ENCODE measurements around the gene ZNF789.
"Not testable (repeated sequence)": the region's sequence is repeated elsewhere in the genome, so short reads cannot be mapped to it uniquely, and the experiment has no call there.

The ZNF789 gene

DNA sequence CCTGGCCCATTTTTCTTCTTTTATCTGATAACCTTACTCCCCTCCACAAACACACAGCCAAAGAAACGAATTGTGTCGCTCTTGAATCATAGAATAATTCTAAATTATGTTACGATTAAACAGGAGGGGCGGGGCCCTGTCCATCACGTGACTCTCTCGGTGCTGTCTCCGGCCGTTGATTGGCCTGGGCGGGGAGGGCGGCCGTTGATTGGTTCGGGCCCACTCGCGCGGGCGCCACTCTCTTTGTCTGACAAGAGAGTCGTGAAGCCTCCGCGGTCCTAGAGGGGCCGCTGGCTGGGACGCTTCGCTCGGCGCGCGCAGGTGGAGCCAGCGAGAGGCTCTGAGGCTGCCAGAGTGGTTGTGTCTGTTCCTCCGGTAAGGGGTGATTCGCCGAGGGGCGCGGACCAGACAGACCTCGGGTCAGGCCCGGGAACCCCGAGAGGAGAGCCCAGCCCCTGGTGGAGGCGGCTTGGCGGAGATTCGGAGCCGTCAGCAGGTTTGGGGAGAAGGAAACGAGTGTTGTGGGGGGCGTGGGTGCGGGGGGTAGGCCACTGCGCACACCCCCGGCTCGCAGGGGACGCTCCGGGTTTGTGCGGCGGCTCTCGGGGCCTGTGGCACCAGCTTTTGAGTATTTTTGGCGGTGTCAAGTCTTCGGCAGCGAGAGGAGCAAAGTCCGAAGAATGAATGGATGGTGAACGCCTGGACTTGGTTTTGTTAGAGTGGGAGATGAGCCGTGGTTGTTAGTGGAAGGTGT lies at the start of gene ZNF789:
Gene ZNF789, plus strand, starts transcription at position 330 of the 754 bp plus-strand sequence. CDS start 3,567 bp downstream, outside the sequence.
- peak; percentile 93 to 97 for DNase-seq

DNA sequence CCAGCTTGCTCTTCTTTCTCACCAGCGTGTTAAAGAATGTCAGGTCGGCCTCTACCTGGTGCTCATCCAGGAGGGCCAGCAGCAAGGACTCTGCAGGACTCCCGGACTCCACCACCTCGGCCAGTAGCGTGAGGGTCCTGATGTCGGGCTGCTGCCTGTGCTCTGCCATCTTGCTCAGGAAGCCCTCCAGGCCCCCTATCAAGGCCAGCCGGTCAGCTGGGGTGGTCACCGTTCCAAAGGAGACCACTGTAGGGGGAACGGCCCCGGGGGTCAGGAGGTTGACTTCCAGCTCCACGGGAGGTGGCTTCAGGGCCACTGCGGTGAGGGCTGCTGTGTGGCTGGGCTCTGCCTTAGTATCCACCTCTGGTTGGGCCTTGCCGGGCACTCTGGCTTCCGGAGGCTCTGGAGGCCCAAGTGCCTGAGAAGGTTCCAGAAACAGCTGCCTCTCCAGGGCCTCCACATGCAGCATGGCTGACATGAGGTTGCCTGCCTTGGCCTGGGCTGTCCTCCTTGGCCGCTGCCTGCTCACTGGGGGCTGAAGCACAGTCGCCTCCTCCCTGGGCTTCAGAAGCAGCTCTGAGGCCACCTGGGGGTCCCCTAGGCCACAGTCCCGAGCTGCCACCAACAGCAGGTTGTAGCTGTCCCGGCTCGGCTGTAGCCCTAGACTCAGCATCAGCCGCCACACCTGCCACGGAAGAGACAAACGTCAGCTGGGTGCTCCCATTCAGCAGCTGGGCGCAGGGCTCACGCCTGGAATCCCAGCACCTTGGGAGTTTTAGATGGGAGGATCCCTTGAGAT lies 47.6 kb upstream of the ZNF789 start:
- DNase-seq, result no peak

DNA sequence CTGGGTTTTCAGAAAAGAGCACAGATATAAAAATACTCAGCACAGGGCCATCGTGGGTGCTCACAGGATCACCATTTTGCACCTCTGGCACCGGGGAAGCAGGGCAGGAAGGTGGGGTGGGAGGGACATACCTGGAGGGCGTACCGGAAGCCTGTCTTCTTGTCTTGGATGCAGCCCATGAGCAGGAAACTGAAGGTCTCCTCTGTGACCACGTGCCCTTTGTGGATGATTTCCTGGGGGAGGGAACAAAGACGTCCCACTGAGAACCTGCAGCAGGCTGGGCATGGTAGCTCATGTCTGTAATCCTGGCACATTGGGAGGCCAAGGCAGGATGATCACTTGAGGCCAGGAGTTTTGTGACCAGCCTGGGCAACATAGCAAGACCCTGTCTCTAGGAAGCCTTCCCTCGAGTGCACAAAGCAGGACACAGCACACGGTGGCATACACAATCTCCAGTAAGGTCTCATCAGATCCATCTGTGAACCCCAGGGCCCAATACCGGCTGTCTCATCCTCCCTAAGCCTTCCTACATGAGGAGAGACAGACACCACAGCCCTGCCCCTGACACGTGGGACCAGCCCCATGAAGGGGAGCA lies 43.6 kb upstream of the ZNF789 start:
- no peak for DNase-seq

DNA sequence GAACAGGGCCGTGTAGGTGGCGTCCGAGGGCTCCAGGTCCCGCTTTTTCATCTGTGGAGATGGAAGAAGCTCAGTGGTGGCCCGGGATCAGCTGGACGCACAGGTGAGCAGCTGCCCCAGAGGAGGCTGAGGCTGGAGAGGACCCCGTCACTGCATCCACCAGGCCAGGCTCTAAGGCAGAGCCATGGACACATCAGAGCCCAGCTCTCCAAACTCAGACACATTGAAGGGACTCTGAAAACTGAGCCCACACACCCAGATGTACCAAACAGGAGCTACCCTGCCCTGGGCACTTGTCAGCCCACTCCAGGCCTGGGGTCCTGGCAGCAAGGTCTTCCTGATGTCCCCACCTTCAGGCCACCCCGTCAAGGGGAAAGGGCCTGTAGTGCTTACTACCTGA lies 42.9 kb upstream of the ZNF789 start:
- no peak for DNase-seq

DNA sequence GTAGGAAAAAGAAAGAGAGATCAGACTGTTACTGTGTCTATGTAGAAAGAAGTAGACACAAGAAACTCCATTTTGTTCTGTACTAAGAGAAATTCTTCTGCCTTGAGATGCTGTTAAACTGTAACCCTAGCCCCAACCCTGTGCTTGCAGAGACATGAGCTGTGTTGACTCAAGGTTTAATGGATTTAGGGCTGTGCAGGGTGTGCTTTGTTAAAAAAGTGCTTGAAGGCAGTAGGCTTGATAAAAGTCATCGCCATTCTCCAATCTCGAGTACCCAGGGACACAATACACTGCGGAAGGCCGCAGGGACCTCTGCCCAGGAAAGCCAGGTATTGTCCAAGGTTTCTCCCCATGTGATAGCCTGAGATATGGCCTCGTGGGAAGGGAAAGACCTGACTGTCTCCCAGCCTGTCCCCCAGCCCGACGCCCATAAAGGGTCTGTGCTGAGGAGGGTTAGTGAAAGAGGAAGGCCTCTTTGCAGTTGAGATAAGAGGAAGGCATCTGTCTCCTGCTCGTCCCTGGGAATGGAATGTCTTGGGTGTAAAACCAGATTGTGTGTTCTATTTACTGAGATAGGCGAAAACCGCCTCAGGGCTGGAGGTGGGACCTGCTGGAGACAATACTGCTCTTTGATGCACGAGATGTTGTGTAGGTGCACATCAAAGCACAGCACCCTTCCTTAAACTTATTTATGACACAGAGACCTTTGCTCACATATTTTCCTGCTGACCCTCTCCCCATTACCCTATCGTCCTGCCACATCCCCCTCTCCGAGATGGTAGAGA lies 40.7 kb upstream of the ZNF789 start:
- not testable (repeated sequence) for DNase-seq

DNA sequence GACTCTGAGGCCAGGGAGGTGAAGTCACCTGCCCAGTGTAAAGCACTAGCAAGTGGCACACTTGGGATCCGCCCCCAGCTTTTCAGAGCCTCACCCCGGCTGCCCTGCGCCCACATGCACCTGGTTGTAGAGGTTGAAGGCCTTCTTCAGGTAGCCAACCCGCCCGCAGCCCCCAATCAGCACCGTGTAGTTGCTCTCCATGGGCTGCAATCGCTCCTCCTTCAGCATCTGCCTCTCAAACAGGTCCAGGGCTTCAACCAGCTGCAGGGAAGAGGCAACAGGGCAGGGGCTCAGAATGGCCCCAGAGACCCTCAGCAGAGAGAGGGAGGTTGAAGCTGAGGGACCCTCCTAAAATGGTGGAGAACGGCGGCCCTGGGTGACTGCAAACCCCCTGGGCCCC lies 39.5 kb upstream of the ZNF789 start:
- DNase-seq, result no peak

DNA sequence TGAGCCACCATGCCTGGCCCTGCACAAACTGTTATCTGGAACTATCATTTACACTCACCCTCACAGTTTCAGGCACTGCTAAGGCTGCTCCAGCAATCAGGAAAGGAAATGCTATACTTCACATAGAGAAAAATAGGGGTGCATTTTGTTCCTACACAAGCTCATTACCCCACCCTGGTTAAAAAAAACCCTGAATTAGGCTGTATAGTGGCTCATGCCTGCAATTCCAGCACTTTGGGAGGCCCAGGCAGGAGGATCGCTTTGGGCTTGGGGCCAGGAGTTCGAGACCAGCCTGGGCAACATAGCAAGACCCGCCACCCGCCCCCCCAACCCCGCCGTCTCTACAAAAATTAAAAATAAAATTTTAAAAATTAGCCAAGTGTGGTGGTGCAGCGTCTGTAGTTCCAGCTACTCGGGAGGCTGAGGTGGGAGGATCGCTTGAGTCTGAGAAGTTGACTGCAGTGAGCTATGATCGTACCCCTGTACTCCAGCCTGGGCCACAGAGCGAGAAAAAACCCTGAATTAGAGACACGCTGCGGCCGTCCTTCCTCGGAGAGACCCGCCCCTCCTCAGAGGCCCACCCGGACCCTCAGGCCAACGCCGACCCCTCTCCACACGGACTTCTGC lies 34.6 kb upstream of the ZNF789 start:
- peak in 1 of 2 donors; percentile 1 for DNase-seq

DNA sequence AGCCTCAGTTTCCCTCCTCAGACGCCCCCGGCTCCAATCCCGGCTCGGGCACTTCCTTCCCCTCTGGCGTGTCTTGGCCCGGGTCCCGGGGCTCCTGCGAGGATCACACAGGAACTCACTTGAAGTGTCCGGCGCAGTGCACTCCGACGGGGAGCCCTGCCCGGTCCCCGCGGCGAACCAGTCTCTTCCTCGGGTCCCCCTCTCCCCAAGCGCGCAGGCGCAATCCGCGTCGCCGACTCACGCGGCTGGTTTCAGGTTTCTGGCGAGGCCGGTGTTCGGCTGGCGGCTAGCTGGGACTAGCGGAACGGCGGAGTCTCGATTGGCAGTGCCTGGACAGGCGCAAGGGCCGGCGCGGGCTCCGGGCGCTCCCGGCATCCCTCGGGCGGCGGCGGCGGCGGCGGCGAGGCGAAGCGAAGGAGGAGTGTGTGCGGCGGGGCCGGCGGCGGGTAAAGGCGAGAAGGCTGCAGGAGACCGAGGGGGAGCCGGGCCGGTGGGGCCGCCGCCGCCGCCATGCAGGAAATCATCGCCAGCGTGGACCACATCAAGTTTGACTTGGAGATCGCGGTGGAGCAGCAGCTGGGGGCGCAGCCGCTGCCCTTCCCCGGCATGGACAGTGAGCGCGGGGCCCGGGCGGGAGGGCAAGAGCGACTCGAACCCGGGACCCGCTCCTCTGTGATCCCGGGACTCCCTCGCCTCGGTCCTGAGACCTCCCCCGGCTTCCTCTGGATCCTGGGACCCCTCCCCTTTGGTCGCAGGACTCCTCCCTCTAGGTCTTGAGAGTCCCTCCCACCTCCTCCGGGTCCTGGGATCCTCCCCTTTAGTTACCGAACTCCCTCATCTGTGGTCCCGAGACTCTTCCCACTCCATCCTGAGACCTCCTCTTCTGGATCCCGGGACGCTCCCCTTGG lies 33.9 kb upstream of the ZNF789 start, which contains the start of the genes CPSF4 and PTCD1:
Gene CPSF4, plus strand, starts transcription at position 371 of the 908 bp plus-strand sequence. Its CDS starts 140 bp downstream, at position 511.
Gene PTCD1, minus strand, starts transcription at position 226 of the 908 bp plus-strand sequence. CDS start 3,556 bp downstream, outside the sequence.
- DNase-seq, result peak; percentile 94 to 96

DNA sequence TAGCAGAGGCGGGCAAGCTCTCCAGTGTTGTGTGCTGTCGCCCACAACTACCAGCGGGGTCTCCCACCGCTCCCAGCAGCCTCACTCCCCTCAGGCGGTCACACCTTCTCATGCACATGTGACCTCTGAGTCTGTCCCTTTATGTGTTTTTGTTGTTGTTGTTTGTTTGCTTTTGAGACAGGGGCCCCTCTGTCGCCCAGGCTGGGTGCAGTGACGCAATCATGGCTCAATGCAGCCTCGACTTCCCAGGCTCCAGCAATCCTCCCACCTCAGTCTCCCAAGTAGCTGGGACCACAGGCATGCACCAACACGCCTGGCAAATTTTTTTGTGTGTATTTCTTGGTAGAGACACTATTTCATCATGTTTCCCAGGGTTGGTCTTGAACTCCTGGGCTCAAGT lies 32.5 kb upstream of the ZNF789 start:
- DNase-seq, result no peak

DNA sequence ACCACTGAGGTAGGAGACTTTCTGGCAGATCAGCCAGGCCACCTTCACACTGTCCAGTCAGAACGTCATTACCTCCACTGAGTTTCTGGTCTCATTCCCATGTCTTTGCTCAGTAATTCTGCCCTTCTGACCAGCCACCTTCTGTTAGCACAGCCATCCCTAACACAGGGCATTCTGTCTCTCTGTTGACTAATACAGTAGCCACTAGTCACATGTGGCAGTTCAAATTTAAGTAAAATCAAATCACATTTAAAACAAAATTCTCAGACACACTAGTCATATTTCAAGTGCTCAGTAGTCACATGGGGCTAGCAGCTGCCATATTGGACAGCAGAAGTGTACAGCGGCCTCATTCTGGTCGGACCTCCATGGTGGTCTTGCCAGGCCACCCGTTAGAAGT lies 26.6 kb upstream of the ZNF789 start:
- DNase-seq, result no peak

DNA sequence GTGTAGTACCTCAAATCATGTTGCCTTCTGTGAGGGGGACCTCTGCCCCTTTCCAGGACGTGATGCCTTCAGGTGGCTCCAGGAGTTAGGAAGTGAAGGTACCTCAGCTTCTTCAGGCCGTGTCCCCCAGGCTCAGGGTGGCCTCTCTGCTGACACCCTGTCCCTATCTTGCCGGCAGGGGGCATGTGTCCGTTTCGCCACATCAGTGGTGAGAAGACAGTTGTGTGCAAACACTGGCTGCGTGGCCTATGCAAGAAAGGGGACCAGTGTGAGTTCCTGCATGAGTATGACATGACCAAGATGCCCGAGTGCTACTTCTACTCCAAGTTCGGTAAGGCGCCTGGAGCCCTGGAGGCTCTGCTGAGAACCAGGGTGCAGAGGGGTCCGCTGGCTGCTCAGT lies 24.7 kb upstream of the ZNF789 start:
- no peak for DNase-seq

DNA sequence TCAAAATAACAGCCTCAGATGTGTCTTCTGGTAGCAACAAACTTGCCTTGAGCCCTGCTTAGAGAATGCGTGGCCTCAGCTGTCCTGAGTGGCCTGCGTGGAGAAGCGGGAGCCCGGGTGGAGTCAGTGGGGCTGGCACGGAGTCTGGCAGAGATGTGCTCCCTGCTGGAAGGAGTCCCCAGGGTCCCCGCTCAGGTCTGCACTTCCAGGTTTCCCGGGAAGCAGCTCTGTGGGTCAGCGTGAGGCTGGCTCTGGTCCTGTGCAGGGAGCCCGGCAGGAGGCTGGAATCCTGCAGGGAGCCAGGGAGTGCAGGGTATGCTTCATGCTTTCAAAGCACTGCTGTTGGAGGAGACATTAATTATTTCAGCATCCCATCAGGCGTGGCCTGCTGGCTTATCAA lies 23.8 kb upstream of the ZNF789 start:
- DNase-seq, result no peak

DNA sequence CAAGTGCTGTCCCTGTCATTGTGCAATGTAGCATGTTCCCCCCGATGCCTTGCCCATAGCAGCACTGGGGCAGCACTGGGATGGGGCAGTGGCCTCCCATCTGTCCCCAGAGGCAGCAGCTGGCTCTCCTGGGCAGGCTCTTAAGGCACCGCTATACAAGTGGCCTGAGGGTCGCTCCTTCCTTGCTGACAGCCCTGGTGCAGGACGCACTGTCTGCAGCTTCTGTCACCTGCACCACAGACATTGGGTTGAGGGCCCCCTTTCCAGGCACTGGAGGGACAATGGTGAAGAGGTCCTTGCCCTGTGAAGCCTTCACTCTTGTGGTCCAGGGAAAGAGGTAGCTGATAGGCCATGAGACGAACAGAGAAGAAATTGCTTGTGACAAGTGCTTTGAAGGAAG lies 23.4 kb upstream of the ZNF789 start:
- DNase-seq, result no peak

DNA sequence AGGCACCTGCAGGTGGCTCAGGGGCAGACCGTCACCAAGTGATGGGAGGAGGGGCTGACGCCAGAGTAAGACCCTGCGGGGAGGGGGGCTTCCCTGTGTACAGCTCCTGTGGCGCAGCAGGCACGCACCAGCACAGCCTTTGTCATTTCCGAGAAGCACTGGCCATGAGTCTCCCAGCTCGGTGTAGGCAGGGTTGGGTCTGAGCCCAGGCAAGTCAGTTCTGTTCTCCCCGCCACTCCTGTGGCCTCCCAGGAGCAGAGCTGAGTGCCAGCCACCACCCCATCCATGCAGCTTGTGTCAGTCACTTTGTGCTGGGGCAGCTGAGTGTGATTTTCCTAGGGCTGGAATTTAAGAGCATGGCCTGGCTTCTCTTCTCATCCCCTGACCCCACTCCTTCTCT lies 20.8 kb upstream of the ZNF789 start:
- no peak for DNase-seq

DNA sequence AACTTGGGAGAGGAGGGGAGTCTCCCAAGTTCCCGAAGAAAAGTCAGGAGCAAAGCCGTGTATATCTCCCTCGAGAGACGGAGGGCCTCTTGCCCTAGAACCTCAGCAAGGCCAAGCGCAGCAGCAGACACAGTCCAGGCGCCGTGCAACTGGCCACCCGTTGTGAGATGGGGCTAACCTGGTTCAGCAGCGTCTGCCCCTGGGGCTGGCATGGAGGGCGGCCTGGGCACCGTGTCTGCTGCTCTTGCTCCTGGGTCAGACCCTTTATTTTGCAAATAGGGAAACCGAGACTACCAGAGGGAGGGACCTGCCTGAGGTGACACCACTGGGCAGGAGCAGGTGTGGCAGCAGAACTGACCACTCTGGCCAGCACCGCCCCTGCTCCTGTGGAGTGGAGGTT lies 20.1 kb upstream of the ZNF789 start:
- DNase-seq, result no peak

DNA sequence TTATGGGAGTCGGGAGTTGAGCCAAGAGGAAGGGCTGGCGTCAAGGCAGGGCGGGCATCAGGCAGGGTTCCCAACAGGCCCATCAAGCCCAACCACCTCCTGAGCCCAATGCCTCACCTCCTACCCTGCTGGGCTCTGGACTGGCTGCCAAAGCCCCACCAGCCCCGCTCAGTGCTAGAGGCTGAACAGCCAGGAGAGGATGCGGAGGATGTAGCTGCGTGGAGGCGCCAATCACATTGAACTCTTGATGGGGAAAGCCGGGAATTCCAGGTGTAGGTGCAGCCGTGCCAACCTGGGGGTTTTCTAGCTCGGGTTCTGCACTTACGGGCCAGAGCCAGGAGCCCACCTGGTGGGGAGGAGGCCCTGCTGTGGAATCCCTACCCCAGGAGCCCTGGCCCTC lies 19.6 kb upstream of the ZNF789 start:
- no peak for DNase-seq

DNA sequence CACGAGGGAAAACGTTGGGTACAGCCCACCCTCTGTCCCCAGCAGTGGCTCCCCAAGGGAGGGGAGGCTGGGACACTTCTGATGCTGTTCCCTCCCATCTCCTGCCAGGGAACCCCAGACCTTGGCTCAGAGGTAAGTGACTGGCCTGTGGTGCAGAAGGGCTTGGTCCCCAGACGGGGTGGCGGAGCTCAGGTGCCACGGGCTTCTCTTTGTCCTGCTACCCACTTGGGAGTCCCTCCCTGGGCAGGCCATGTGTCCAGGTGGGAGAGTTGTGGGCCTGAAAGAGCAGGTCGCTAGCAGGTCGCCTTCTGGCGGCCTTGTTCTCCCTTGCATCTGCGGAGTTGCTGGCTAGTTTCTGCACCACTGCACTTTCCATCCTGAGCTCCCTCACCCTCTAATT lies 16.8 kb upstream of the ZNF789 start:
- no peak for DNase-seq

DNA sequence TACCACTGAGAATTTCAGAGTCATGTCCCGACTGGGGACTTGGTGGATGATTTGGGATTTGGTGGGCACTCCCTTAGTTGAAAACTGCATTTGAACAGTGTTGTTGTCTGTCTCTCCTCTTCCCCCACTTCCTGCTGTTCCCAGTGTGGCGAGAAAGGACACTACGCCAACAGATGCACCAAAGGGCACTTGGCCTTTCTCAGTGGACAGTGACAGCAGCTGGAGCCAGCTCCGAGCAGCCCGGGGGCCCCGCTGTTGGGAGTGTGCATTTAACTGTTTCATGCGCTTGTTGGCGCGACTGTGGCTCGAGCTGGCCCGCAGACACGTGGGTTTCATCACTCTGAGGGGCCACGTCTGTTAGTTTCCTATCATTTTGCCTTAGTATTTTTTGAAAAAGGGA lies 16.4 kb upstream of the ZNF789 start:
- DNase-seq, result no peak

DNA sequence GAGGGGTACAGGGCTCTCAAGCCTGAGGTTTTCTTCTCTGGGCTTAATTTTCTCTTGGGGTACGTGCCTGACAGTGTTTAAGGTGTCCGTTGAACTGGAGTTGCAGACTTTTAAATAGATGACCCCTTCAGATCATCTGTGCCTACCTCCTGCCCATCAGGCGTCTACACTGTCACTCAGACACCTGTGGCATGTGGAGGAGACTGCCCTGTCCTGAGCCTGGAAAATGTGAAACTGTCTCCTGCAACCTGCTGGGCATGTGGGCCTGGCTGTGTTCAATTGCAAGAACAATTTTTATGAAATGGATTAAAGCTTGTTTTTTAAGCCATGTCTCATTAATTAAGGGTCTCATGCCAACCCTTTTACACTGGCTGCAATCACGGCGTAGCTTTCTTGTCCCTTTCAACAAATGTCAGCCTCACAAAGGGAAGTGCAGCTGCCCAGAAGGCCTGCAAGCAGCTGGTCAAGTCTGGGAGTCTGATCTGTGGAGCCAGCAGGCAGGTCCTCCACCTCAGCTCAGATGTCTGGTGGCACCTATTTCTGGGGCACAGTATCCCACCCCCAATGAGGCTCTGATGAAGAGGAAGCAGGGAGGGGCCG lies 15.5 kb upstream of the ZNF789 start:
- no peak for DNase-seq

DNA sequence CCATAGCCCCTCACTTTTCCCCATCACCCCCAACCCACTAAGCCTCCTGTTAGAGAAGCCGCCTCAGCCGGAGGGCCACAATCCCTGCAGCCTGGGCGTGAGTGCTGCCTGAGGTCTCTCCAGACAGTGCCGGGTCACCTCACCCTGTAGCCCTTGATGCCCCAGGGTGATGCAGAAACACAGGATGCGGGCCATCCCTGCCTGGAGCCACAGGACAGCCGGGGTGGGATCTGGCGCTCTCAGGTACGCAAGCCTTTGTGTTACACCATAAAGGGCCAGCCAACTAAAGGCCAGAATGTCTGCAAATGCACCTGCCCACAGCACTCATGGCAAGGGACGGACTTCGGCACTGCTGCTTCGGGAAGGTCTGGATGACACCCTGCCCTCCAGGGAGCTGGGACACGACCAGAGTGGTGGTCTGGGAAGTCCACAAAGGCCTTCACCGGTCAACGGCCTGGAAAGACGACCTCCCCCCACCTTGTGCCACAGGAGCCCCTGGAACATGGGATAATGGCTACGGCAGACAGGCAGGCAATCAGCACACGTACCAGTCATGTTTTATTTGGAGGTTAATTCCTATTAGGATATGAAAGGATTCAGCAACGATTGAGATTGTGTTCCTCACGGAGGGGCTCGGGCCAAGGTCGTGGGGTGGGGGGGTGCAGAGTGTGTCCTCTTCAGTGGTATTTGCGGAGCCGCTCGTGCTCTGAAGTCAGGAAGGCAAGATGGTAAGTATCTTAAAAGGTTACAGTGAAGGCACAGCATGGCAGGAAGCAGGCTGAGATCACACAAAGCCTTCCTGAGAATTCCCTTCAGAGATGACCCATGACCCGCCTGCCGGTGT lies 14.8 kb upstream of the ZNF789 start:
- no peak for DNase-seq
